Hematopoietic multipotent progenitor cell (in vitro differentiated cells): ENCODE data around the gene ENDOV. TPM values are rescaled to one million over a fixed set of nuclear protein-coding genes. Genes with fewer than 3 reads are reported as not detected.
A peak's percentile ranks its signal among the peaks of the same experiment; 100 is the strongest.

Experiments
- DNase-seq, 3 donors: peaks; one replicate each; pipeline ENCODE4 v3.0.0-alpha.2; 2011 to 2015; ENCODE audit warnings: low read depth in 2 of 3, low spot score in 2 of 3
- total RNA-seq: library from RNA; depleted of rRNA; stranded (reverse); fragments of >200 nt; gene quantifications from one replicate; pipeline ENCODE4 v1.2.3, GENCODE V29; 2012

ENDOV gene
- total RNA-seq, 1 donor, result 15.1 TPM

GRCh38 chr17:80464486-80464885, 49.5 kb downstream of the ENDOV start:
- DNase-seq, result no peak

GRCh38 chr17:80465327-80465974, 50.5 kb downstream of the ENDOV start:
- DNase-seq, result no peak

- no peak for DNase-seq
Observed at GRCh38 chr17:80466188-80466705, 51.3 kb downstream of the ENDOV start.

DNA sequence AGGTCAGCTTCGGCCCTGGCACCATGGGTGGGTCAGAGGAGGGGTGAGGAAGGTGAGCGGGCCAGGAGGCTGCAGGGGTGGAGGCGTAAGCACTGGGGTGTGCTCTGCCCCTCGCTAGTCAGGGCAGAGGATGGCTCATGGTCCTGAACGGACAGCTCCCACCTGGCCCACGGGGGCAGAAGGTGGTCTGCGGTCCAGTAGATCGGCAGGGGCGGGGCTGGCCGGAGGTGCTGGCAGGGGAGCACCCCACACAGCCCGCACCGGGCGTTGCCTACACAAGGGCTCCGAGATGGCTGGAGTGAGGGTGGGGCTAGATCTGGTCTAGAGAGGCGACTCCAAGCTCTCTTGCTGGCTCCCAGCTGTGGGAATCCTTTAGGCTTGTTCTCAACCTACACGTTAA, 53.3 kb downstream of the ENDOV start:
- peak in 1 of 3 donors; percentile 22 for DNase-seq

DNA sequence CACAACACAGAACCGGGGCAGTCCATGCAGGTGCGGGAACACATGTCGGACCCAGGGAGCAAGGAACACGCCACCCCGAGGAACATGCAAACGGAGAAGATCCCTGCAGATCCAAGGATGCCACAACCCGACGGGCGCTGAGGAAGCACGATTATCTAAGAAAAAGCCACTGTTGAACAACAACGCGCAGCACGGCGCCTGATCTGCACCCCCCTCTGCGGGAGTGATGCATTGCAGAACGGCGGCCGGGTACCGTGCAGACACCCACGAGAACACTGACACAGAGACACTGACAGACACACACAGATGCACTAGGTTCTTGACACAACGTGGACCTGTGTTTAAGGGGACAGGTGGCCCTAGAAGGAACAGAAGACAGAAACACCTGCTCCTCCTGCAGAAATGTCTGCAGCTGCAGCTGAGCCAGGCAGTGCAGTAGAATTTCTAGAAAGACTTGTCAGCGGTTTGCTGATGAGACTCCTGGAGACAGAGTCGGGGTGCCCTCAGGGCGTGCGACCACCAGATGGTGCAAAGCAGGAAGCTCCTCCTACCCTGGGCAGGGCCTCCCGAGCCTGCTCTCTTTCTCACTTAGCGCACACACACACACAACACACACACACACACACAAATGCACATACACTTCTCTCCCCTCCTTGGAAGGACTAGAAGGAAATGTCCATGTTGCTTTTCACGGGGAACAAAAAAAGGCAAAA, 54.0 kb downstream of the ENDOV start:
- no peak for DNase-seq

DNA sequence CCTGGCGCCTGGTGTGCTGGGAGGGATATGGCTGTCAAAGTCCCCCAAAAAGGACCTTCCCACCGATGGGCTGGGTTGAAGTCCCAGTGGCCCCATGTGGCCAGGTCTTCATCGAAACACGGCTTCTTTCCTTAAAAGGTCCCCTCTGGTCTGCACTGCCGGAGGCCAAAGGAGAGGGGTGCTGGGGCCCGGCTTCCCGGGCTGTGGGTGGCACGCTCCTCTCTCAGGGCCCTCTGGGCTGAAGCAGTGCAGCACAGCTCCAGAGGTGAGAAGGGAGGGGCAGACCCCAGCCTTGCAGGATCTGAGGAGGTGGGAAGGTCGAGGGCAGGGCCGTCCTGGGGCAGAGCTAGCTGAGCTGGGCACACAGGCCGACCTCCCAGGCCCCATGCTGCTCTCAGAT, 54.7 kb downstream of the ENDOV start:
- DNase-seq, result no peak

DNA sequence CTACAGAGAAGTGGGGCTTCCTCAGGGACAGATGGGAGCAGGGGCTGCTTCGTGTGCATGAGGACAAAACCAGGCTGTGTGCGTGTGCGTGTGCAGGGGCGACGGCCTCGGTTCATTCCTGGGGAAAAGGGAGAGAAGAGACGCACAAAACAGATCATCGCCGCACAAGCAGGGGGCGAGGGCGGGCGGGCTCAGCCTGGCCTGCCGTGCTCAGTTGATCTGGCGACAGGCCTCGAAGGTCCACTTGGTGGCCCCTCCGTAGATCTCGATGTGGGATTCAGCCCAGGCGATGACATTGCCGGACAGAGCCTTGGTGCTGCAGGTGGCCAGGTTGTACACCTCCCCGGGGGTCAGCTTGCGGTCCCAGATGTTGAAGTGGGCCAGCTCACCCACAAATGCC, 55.6 kb downstream of the ENDOV start:
- DNase-seq, result no peak

GRCh38 chr17:80471922-80472321, 57.0 kb downstream of the ENDOV start:
- no peak for DNase-seq

DNA sequence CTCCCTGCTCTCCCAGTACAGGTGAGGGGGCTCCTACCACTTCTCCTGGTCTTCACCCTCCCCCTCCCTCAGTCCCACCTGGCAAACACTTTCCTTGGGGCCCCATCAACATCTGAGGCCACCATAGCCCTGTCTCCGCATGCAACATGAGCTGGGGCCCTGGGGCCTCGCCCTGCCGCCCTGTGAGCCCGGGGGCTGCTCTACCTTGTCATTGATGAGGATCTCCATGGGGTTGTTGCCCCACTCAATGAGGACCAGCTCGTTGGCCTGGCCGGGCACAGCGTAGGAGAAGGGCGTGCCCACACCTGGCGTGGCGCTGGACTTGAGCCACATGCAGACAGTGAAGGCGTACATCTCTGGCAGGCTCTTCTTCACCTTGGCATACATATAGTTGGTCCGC, 58.0 kb downstream of the ENDOV start:
- DNase-seq, result no peak

DNA sequence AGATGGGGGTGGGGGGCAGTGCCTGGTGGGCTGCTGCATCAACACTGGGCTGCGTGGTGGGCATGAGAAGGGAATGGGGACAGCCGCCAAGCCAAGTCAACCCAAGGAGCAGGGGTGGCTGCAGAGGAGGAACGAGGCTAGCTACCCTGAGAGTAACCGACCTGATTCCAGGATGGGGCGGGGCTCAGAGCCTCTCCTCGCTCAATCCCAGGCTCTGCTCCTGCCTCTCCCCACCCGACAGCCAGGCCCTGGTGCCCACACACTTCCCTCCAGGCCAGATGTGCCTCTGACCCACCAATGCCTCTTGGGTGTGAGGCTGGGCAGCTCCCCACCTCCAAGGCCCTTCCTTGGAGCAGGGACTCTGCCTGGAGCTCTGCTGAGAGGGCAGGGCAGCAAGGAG, 58.7 kb downstream of the ENDOV start:
- DNase-seq, result no peak

- DNase-seq, result peak in 2 of 3 donors; percentile 62 to 72
Observed at GRCh38 chr17:80474231-80474960, 59.4 kb downstream of the ENDOV start.

DNA sequence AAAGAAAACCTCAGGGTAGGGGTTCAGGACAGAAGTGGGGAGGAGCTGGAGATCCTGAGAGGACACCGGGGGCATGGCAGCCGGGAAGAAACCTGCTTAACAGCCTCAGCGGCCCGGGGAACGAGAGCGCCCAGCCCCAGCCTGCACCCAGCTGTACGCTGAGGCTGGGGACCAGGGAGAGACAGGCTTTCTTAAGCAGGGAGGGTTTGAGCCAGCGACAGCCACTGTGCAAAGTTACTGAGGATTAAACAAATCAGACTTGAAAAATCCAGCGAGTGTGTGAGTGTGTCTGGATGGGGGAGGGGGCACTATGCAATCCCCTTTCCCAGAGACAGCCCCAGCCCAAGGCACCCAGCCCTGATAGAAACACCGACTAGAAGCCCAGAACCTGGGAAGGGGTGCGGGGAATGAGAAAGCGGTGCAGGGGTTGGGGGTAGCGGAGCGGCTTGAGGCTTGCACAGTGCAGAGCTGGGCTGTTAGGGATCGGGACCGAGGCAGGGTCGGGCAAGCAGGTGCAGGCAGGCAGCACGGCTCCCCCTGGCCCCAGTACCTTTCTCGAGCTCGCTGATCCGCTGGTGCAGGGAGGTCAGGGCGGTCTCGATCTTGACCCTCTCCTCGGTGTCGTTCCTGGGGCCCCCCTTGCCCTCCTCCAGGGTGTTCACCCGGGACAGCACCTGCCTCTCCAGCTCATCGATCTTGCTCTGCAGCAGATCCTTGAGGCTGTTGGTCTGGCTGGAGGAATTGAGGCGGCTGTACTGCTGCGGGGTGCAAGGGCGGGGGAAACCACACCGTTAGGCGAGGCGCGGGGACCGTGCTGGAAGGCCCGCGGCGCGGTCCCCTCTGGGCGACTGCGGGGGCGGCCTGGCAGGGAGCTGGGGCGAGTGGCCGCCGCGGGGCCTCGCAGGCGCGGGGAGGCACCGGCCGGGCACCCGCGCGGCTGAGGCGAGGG, 60.3 kb downstream of the ENDOV start:
- no peak for DNase-seq

DNA sequence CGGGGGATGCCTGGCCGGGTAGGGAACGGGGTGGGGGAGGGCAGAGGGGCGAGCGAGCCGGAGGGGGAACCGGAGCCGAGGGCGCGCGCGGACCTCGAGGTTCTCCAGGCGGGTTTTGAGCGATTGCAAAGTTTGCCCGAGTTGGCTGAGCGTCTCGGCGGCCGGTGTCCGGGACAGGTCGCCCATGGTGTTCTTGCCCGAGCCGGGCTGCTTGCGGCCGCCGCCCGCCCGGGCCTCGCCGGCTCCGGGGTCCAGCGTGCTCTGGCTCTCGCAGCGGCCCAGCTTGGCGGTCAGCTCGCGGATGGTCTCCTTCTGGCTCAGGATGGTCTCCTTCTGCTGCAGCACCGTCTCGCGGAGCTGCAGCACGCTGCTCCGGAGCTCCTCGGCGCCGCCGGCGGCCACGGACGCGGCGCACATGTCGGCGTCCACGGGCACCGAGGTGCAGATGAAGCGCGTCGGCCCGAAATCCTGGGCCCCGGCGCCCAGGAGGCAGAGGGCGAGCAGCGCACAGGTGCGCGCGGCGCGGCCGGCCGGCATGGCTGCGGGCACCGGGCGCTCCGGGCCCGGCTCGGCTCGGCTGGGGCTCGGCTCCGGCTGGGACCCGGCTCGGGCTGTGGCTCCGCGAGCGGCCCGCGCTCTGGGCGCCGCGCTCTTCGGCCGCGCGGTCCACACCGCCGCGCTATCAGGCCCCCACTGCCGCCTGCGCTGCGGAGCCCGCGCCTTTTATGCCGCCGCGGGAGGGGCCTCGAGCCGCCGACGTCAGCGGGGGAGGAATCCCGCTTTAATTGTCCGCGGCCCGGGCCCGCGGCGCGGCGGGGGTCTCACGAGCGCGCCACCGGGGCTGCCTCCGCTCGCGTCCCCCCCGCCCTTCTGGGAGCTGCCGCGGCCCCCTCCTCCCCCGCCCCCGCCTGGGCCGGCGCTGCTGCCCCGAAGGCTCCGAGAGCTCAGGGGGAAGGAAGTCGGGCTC, 61.2 kb downstream of the ENDOV start, which contains the start of gene NPTX1:
TSS of gene NPTX1 (minus strand) at position 698 of the 967 bp plus-strand sequence. CDS start at position 537, 161 bp downstream.
- no peak for DNase-seq

GRCh38 chr17:80476877-80477646, 62.1 kb downstream of the ENDOV start:
- DNase-seq, result no peak

GRCh38 chr17:80477647-80478478, 62.9 kb downstream of the ENDOV start:
- peak in 2 of 3 donors; percentile 58 to 59 for DNase-seq

GRCh38 chr17:80478487-80479245, 63.7 kb downstream of the ENDOV start:
- no peak for DNase-seq

DNA sequence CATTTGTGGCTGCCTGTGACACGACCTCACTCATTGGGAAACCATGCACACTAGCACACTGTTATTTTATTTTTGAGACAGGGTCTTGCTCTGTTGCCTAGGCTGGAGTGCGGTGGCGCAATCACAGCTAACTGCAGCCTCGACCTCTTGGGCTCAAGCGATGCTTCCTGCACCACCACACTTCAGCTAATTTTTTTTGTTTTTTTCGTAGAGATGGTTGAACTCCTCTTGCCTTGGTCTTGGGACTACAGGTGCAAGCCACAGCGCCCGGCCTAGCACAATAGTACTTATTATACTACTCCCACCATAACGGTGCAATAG, 64.2 kb downstream of the ENDOV start:
- no peak for DNase-seq
